Renal cortex interstitium (tissue), 11 donors: Measurements from ENCODE around the gene KRTAP5-1. TPM values are rescaled to one million over a fixed set of nuclear protein-coding genes. Genes with fewer than 3 reads are reported as not detected.
"Not testable (repeated sequence)": the region's sequence is repeated elsewhere in the genome, so short reads cannot be mapped to it uniquely, and the experiment has no call there.

Experiments used
- DNase-seq, 11 donors: peaks; one replicate each; pipeline ENCODE4 v3.0.0-alpha.2; 2013; ENCODE audit warnings: low read depth in 9 of 11, low spot score in 4 of 11; ENCODE audit errors: extremely low read depth in 1 of 11
- polyA plus RNA-seq, 3 donors: library from polyadenylated mRNA; unstranded; fragments of 120-200 nt; gene quantifications; one replicate each; pipeline ENCODE4 v1.2.1, GENCODE V29; 2013; ENCODE audit not compliant: insufficient read length in 3 of 3

Gene KRTAP5-1
- polyA plus RNA-seq, 3 donors: 0.13 to 1.7 TPM; not detected in 1

GRCh38 chr11:1604711-1605110, 19.6 kb upstream of the KRTAP5-1 start:
- no peak for DNase-seq

GRCh38 chr11:1604181-1604580, 19.1 kb upstream of the KRTAP5-1 start:
- DNase-seq: no peak

GRCh38 chr11:1603629-1604028, 18.5 kb upstream of the KRTAP5-1 start:
- no peak for DNase-seq

GRCh38 chr11:1601663-1602062, 16.6 kb upstream of the KRTAP5-1 start:
- DNase-seq: not testable (repeated sequence)

GRCh38 chr11:1600626-1601025, 15.5 kb upstream of the KRTAP5-1 start:
- DNase-seq: no peak

- DNase-seq: no peak
Observed at GRCh38 chr11:1598816-1599215, 13.7 kb upstream of the KRTAP5-1 start.

- not testable (repeated sequence) for DNase-seq
Observed at GRCh38 chr11:1598406-1598805, 13.3 kb upstream of the KRTAP5-1 start.

- DNase-seq: no peak
Observed at GRCh38 chr11:1597994-1598380, 12.9 kb upstream of the KRTAP5-1 start, which contains the start of gene KRTAP5-2. TSS of gene KRTAP5-2 (minus strand) at chr11:1598294. CDS start at chr11:1598250, 44 bp downstream.

GRCh38 chr11:1597331-1597993, 12.4 kb upstream of the KRTAP5-1 start:
- DNase-seq: no peak

- not testable (repeated sequence) for DNase-seq
Observed at GRCh38 chr11:1596576-1597121, 11.6 kb upstream of the KRTAP5-1 start.

- not testable (repeated sequence) for DNase-seq
Observed at GRCh38 chr11:1595994-1596575, 11.0 kb upstream of the KRTAP5-1 start.

GRCh38 chr11:1592628-1593027, 7.5 kb upstream of the KRTAP5-1 start:
- no peak for DNase-seq

GRCh38 chr11:1589996-1590395, 4.9 kb upstream of the KRTAP5-1 start:
- no peak for DNase-seq

- DNase-seq: not testable (repeated sequence)
Observed at GRCh38 chr11:1589191-1589963, 4.3 kb upstream of the KRTAP5-1 start.

- no peak for DNase-seq
Observed at GRCh38 chr11:1586699-1587098, 1.6 kb upstream of the KRTAP5-1 start.

- DNase-seq: not testable (repeated sequence)
Observed at GRCh38 chr11:1582909-1583308, 2.2 kb downstream of the KRTAP5-1 start.

- DNase-seq: no peak
Observed at GRCh38 chr11:1581976-1582375, 3.1 kb downstream of the KRTAP5-1 start.

- no peak for DNase-seq
Observed at GRCh38 chr11:1576825-1577224, 8.3 kb downstream of the KRTAP5-1 start.

- DNase-seq: not testable (repeated sequence)
Observed at GRCh38 chr11:1575756-1576155, 9.3 kb downstream of the KRTAP5-1 start.

GRCh38 chr11:1574933-1575242, 10.2 kb downstream of the KRTAP5-1 start:
- DNase-seq: no peak
